ENCODE results near the gene GNAQ. TPM values are rescaled to one million over a fixed set of nuclear protein-coding genes. Genes with fewer than 3 reads are reported as not detected.

Gene GNAQ
- total RNA-seq, 1 experiment from 2014 or later, result 34.1 TPM

DNA sequence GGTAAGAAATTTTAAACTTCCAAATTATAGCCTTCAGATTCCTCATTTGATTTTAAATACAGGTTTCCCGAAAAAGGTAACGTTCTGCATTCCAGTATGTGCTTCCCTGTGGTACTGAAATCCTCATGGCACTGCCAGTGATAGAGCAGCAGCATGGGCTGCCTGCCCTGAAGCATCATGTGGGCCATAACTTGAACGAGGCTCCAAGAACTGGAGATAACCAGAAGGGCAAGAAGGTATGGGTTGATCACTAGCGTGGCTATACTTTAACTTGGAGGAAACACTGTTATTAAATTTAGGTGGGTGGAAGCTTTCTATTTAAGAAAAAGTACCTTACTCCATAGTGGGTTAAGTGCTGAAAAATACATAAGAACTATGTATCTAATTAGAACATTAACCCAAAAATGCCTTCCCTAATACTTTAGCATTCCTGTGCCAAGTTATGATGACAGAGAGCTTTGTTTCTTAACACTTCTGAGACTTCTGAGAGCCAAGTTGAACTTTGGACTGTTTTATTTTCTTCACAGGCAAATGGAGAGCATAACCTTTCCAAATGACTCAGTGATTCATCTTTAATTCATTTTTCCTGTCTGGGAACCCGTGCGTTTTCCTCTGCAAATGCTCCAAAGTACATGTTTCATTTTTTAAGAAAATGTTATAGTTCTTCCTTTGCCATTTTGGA is 192.0 kb downstream of the GNAQ start:
- Mint-ChIP-seq H3K4me3 (ENCODE audit: low read depth, unreplicated experiment) (no peak overlapping the region), H3K4me1 (ENCODE audit: low read depth, unreplicated experiment) (peaks cover 23% of the 10 kb centered on the region), H3K36me3 (ENCODE audit: insufficient read depth, unreplicated experiment) (no peaks in the 10 kb centered on the region), H3K27me3 (ENCODE audit: unreplicated experiment) (no peaks in the 10 kb centered on the region), H3K27ac (ENCODE audit: unreplicated experiment) (no peak overlapping the region), H3K9me3 (ENCODE audit: low read depth, unreplicated experiment) (no peaks in the 10 kb centered on the region)
- CTCF ChIA-PET, result interaction anchor here (0.6 to 1.5 kb wide), 5 partner anchors 11 to 165 kb away, joined by 3 to 8 read pairs (median 5); no protein-coding TSS in a partner anchor
- TF ChIP-seq, protein P1, sequence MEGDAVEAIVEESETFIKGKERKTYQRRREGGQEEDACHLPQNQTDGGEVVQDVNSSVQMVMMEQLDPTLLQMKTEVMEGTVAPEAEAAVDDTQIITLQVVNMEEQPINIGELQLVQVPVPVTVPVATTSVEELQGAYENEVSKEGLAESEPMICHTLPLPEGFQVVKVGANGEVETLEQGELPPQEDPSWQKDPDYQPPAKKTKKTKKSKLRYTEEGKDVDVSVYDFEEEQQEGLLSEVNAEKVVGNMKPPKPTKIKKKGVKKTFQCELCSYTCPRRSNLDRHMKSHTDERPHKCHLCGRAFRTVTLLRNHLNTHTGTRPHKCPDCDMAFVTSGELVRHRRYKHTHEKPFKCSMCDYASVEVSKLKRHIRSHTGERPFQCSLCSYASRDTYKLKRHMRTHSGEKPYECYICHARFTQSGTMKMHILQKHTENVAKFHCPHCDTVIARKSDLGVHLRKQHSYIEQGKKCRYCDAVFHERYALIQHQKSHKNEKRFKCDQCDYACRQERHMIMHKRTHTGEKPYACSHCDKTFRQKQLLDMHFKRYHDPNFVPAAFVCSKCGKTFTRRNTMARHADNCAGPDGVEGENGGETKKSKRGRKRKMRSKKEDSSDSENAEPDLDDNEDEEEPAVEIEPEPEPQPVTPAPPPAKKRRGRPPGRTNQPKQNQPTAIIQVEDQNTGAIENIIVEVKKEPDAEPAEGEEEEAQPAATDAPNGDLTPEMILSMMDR (IDR thresholded peaks at IDR 0.05; ENCODE audit: unreplicated experiment), result no peak
- intact Hi-C loops (cut with micrococcal nuclease; ENCODE audit: unreplicated experiment), result loop anchor here (5.0 kb wide), 2 partner anchors 138 to 278 kb away; no protein-coding TSS in a partner anchor
- no peak for DNase-seq
- BruUV-seq (replicated peaks), result no TSS peak

DNA sequence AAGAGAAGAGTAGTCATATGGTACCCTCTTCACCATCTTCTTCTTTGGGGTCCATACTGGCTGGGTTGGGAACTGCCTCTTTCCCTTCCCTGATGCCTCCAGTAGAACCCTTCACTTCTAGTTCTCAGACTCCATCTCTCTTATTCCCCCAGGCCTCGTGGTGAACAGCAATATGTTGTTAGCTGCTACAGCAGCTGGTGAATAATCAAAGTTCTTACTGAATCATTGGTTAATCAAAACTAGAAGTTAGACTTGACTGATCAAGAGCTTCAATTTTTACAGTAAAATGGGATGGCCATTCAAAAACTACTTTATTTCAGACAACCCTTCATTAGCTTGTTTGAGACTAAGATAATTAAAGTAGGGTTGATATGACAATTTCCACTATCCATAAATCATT is 192.6 kb downstream of the GNAQ start:
- TF ChIP-seq, protein P1 (IDR thresholded peaks at IDR 0.05; ENCODE audit: unreplicated experiment), result no peak
- Mint-ChIP-seq H3K4me1 (ENCODE audit: low read depth, unreplicated experiment) (peaks cover 23% of the 10 kb centered on the region), H3K27me3 (ENCODE audit: unreplicated experiment) (no peaks in the 10 kb centered on the region), H3K4me3 (ENCODE audit: low read depth, unreplicated experiment) (no peak overlapping the region), H3K27ac (ENCODE audit: unreplicated experiment) (no peak overlapping the region), H3K36me3 (ENCODE audit: insufficient read depth, unreplicated experiment) (no peaks in the 10 kb centered on the region), H3K9me3 (ENCODE audit: low read depth, unreplicated experiment) (no peaks in the 10 kb centered on the region)
- no peak for DNase-seq
- intact Hi-C loops (cut with micrococcal nuclease; ENCODE audit: unreplicated experiment), result no loop called here
- BruUV-seq (replicated peaks), result no TSS peak
- CTCF ChIA-PET, result interaction anchor here (1.2 to 1.5 kb wide), 2 partner anchors 12 to 45 kb away, joined by 3 to 5 read pairs; no protein-coding TSS in a partner anchor

DNA sequence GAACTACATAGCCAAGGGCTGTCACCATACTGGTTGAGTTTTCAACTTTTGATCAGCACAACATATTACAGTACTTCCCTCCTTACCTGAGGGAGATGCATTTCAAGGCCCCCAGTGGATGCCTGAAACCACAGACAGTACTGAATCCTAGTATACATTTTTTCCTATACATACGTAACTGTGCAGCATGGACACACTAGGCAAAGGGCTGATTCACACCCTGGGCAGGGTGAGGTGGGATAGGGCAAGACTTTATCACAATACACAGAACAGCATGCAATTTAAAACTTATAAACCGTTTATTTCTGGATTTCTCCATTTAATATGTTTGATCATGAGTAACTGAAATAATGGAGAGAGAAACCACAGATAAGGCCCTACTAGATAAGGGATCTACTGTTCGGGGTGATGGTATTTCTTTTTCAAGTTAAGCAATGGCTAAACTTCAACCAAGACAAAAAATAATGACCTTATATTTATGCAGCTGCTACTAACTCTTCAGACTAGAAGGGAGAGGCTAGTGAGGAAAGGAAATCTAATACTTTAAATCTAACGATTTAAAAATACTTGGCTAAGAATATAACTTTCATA is 196.6 kb downstream of the GNAQ start:
- Mint-ChIP-seq H3K4me3 (ENCODE audit: low read depth, unreplicated experiment) (no peak overlapping the region), H3K36me3 (ENCODE audit: insufficient read depth, unreplicated experiment) (no peaks in the 10 kb centered on the region), H3K27me3 (ENCODE audit: unreplicated experiment) (no peaks in the 10 kb centered on the region), H3K9me3 (ENCODE audit: low read depth, unreplicated experiment) (no peaks in the 10 kb centered on the region), H3K27ac (ENCODE audit: unreplicated experiment) (no peak overlapping the region), H3K4me1 (ENCODE audit: low read depth, unreplicated experiment) (peaks cover 13% of the 10 kb centered on the region)
- TF ChIP-seq, protein P1 (IDR thresholded peaks at IDR 0.05; ENCODE audit: unreplicated experiment), result no peak
- intact Hi-C loops (cut with micrococcal nuclease; ENCODE audit: unreplicated experiment), result no loop called here
- DNase-seq, result no peak
- CTCF ChIA-PET, result no interaction called here
- BruUV-seq (replicated peaks), result no TSS peak

DNA sequence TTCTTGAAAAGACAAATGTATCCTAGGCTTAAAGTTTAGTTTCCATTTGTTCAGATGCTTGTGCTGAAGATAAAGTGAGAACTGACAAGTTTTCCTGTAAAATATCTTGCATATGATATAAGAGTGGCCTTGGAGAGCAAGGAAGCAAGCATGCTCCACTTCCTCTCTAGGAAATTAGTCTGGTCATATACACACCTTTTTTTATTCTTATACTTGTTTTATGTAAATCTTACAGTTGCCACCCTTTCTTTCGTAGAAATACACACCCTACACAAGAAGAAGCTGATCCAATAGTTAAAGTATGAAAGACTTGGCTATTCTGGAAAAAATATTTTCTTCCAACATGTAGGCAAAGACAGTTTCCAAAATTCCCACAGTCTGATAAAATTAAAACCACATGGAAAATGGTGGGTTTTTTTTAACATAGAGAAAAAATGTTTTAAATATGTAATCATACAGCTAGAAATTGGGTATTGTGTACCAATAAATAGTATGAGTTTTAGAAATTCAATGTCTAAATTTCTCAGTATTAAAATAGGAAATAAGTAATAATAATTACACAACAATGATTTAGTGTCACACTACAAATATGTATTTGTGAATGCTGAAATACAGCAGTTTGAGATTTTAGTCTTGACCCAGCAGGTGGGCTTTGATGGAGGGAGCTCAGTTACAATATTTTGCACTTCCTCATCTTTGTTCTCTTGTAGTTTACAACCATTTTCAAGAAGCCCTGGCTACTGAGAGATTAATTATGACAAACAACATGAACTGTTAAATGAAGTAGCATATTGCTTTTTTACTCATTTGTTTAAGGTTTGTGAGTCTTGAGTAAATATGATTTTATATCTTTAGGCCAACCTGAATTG is 197.8 kb downstream of the GNAQ start:
- no peaks in the 10 kb centered on the region for H3K27me3 Mint-ChIP-seq (ENCODE audit: unreplicated experiment)
- intact Hi-C loops (cut with micrococcal nuclease; ENCODE audit: unreplicated experiment), result no loop called here
- no peaks in the 10 kb centered on the region for H3K9me3 Mint-ChIP-seq (ENCODE audit: low read depth, unreplicated experiment)
- no peaks in the 10 kb centered on the region for H3K36me3 Mint-ChIP-seq (ENCODE audit: insufficient read depth, unreplicated experiment)
- no peak for DNase-seq
- no peak overlapping the region for H3K4me3 Mint-ChIP-seq (ENCODE audit: low read depth, unreplicated experiment)
- TF ChIP-seq, protein P1 (IDR thresholded peaks at IDR 0.05; ENCODE audit: unreplicated experiment), result no peak
- no peak overlapping the region for H3K27ac Mint-ChIP-seq (ENCODE audit: unreplicated experiment)
- CTCF ChIA-PET, result no interaction called here
- BruUV-seq (replicated peaks), result no TSS peak
- peaks cover under 1% of the 10 kb centered on the region for H3K4me1 Mint-ChIP-seq (ENCODE audit: low read depth, unreplicated experiment)
